GM21515 (cell line): ENCODE measurements around the gene TLR6.
A peak's percentile ranks its signal among the peaks of the same experiment; 100 is the strongest.
"Not testable (repeated sequence)": the region's sequence is repeated elsewhere in the genome, so short reads cannot be mapped to it uniquely, and the experiment has no call there.

Source experiments
- ATAC-seq: cut with Tn5 transposase; IDR thresholded peaks from one replicate; pipeline ENCODE4 v1.9.1; 2021; ENCODE audit not compliant: unreplicated experiment

TLR6 gene

GRCh38 chr4:38823766-38824165, 32.9 kb downstream of the TLR6 start:
- ATAC-seq = no peak

- no peak for ATAC-seq
Observed at GRCh38 chr4:38822748-38823303, 33.8 kb downstream of the TLR6 start.

GRCh38 chr4:38821739-38822138, 34.9 kb downstream of the TLR6 start:
- ATAC-seq = no peak

- peak; percentile 35 for ATAC-seq
Observed at GRCh38 chr4:38820329-38821061, 36.1 kb downstream of the TLR6 start.

GRCh38 chr4:38819569-38819968, 37.0 kb downstream of the TLR6 start:
- no peak for ATAC-seq

- peak; percentile 43 for ATAC-seq
Observed at GRCh38 chr4:38818441-38818976, 38.1 kb downstream of the TLR6 start.

- ATAC-seq = no peak
Observed at GRCh38 chr4:38815885-38816782, 40.5 kb downstream of the TLR6 start.

GRCh38 chr4:38814386-38814785, 42.2 kb downstream of the TLR6 start:
- no peak for ATAC-seq

- no peak for ATAC-seq
Observed at GRCh38 chr4:38811297-38811696, 45.3 kb downstream of the TLR6 start.

- ATAC-seq = not testable (repeated sequence)
Observed at GRCh38 chr4:38807462-38807861, 49.2 kb downstream of the TLR6 start.

GRCh38 chr4:38806251-38806650, 50.4 kb downstream of the TLR6 start:
- ATAC-seq = not testable (repeated sequence)

- peak; percentile 70 for ATAC-seq
Observed at GRCh38 chr4:38805530-38806145, 51.0 kb downstream of the TLR6 start.

GRCh38 chr4:38804654-38805295, 51.8 kb downstream of the TLR6 start, which contains the start of gene TLR1:
TSS of gene TLR1 (minus strand) at chr4:38804791. CDS start at chr4:38798831, 5,960 bp downstream.
- ATAC-seq = peak; percentile 40

- ATAC-seq = peak; percentile 54
Observed at GRCh38 chr4:38803833-38804653, 52.6 kb downstream of the TLR6 start.

GRCh38 chr4:38802561-38803355, 53.9 kb downstream of the TLR6 start:
- no peak for ATAC-seq

- ATAC-seq = no peak
Observed at GRCh38 chr4:38800961-38801450, 55.6 kb downstream of the TLR6 start.

GRCh38 chr4:38800366-38800765, 56.3 kb downstream of the TLR6 start:
- no peak for ATAC-seq

GRCh38 chr4:38795087-38795486, 61.5 kb downstream of the TLR6 start:
- ATAC-seq = no peak

- no peak for ATAC-seq
Observed at GRCh38 chr4:38794051-38794450, 62.6 kb downstream of the TLR6 start.
